ENCODE results near the gene ASTN2.
"Not testable (repeated sequence)": the region's sequence is repeated elsewhere in the genome, so short reads cannot be mapped to it uniquely, and the experiment has no call there.

Gene ASTN2

GRCh38 chr9:116464987-116465571 is 949.8 kb downstream of the ASTN2 start:
- no peak overlapping the region for H3K4me3 ChIP-seq (ENCODE audit: low read depth, low read length)
- TF ChIP-seq CTCF (IDR thresholded peaks at IDR 0.05; ENCODE audit: low read depth, low read length), result no peak

GRCh38 chr9:116464423-116464822 is 950.4 kb downstream of the ASTN2 start:
- TF ChIP-seq CTCF (IDR thresholded peaks at IDR 0.05; ENCODE audit: low read depth, low read length), result no peak
- no peak overlapping the region for H3K4me3 ChIP-seq (ENCODE audit: low read depth, low read length)

- H3K4me3 ChIP-seq (ENCODE audit: low read depth, low read length), result no peak overlapping the region
- no peak for TF ChIP-seq CTCF (IDR thresholded peaks at IDR 0.05; ENCODE audit: low read depth, low read length)
Observed at GRCh38 chr9:116461632-116462031, 953.2 kb downstream of the ASTN2 start.

- H3K4me3 ChIP-seq (ENCODE audit: low read depth, low read length), result no peak overlapping the region
- TF ChIP-seq CTCF (IDR thresholded peaks at IDR 0.05; ENCODE audit: low read depth, low read length), result no peak
Observed at GRCh38 chr9:116460026-116460425, 954.8 kb downstream of the ASTN2 start.

- H3K4me3 ChIP-seq (ENCODE audit: low read depth, low read length), result no peak overlapping the region
- TF ChIP-seq CTCF (IDR thresholded peaks at IDR 0.05; ENCODE audit: low read depth, low read length), result no peak
Observed at GRCh38 chr9:116459576-116459975, 955.3 kb downstream of the ASTN2 start.

GRCh38 chr9:116456490-116457088 is 958.3 kb downstream of the ASTN2 start:
- no peak overlapping the region for H3K4me3 ChIP-seq (ENCODE audit: low read depth, low read length)
- no peak for TF ChIP-seq CTCF (IDR thresholded peaks at IDR 0.05; ENCODE audit: low read depth, low read length)

GRCh38 chr9:116454539-116454938 is 960.3 kb downstream of the ASTN2 start:
- H3K4me3 ChIP-seq (ENCODE audit: low read depth, low read length), result not testable (repeated sequence)

GRCh38 chr9:116453785-116454184 is 961.1 kb downstream of the ASTN2 start:
- TF ChIP-seq CTCF (IDR thresholded peaks at IDR 0.05; ENCODE audit: low read depth, low read length), result no peak
- H3K4me3 ChIP-seq (ENCODE audit: low read depth, low read length), result no peak overlapping the region
